ENCODE data around the gene CBY1. TPM values are rescaled to one million over a fixed set of nuclear protein-coding genes. Genes with fewer than 3 reads are reported as not detected.

The CBY1 gene
- 10 to 100 TPM; 40.7 to 60.9 TPM for total RNA-seq
- 40.6 TPM for polyA plus RNA-seq (2013, experiment 1 of 2)
- 40.8 TPM for polyA plus RNA-seq (2013, experiment 2 of 2)
- long read RNA-seq, experiment 1, transcript CBY1-201 (5 exons, 1,133 nt) = major isoform, 16 of 32 reads
- long read RNA-seq, experiment 1, partial matches to known transcripts = 3 of 32 reads
- long read RNA-seq, experiment 1, other reads (novel, unspliced or antisense) = 10 of 32 reads
- long read RNA-seq, experiment 2, transcript CBY1-202 (6 exons, 1,269 nt) = minor isoform, 10 of 76 reads
- long read RNA-seq, experiment 2, transcript CBY1-201 (5 exons, 1,133 nt) = major isoform, 49 of 76 reads
- long read RNA-seq, experiment 2, partial matches to known transcripts = 2 of 76 reads
- long read RNA-seq, experiment 2, other reads (novel, unspliced or antisense) = 11 of 76 reads
- long read RNA-seq, experiment 3, transcript CBY1-201 (5 exons, 1,133 nt) = major isoform, 39 of 57 reads
- long read RNA-seq, experiment 3, transcript CBY1-202 (6 exons, 1,269 nt) = minor isoform, 7 of 57 reads
- long read RNA-seq, experiment 3, partial matches to known transcripts = 1 of 57 reads
- long read RNA-seq, experiment 3, other reads (novel, unspliced or antisense) = 6 of 57 reads
- long read RNA-seq, experiment 4, transcript CBY1-202 (6 exons, 1,269 nt) = minor isoform, 26 of 366 reads
- long read RNA-seq, experiment 4, transcript CBY1-201 (5 exons, 1,133 nt) = major isoform, 173 of 366 reads
- long read RNA-seq, experiment 4, partial matches to known transcripts = 135 of 366 reads
- long read RNA-seq, experiment 4, other reads (novel, unspliced or antisense) = 30 of 366 reads

- Mint-ChIP-seq H3K4me1 (peaks cover 9% of the 10 kb centered on the region), H3K27ac (peak within 1 kb of the TSS; percentile 100), H3K36me3 (ENCODE audit: low read depth) (peaks cover 14% of the 10 kb centered on the region), H3K27me3 (ENCODE audit: insufficient read depth) (no peaks in the 10 kb centered on the region), H3K4me3 (peak within 1 kb of the TSS; percentile 86), H3K9me3 (peaks cover 5% of the 10 kb centered on the region)
- H3K9me3 ChIP-seq (ENCODE audit: control insufficient read depth, low read length) = no peaks in the 10 kb centered on the region
- H3K9ac ChIP-seq (ENCODE audit: extremely low read depth, low read length, poor library complexity, severe bottlenecking) = peak within 1 kb of the TSS; percentile 95
- H3K27me3 ChIP-seq (ENCODE audit: control insufficient read depth, insufficient read depth, low read length, poor library complexity, severe bottlenecking) = no peaks in the 10 kb centered on the region
- H3K4me3 ChIP-seq (ENCODE audit: low read length) = peak within 1 kb of the TSS; percentile 90
- peak; percentile 96 for DNase-seq
- peak within 1 kb of the TSS; percentile 98 for H3K27ac ChIP-seq (ENCODE audit: low read depth, low read length)
- no peak for TF ChIP-seq CTCF (conservative IDR thresholded peaks at IDR 0.05)
- no peaks in the 10 kb centered on the region for H3K36me3 ChIP-seq (ENCODE audit: control insufficient read depth, insufficient read depth, low read length)
- 0% methylated on average over 23 to 66 of the region's 66 CpGs for WGBS, 2 experiments (ENCODE audit: insufficient coverage in 1 of 2, insufficient read length in 1 of 2)
- H3K4me1 ChIP-seq (ENCODE audit: control insufficient read depth, insufficient read depth, low read length) = peaks cover 5% of the 10 kb centered on the region
These were observed at the start of gene CBY1, which contains the start of gene FAM227A for GRCh38 chr22:38656256-38657044. CBY1 (plus strand) TSS chr22:38656638; CDS start chr22:38668055, 11,417 bp downstream. FAM227A (minus strand) TSS chr22:38656392; CDS start chr22:38650168, 6,224 bp downstream.

- Mint-ChIP-seq H3K27ac (no peak overlapping the region), H3K4me3 (no peak overlapping the region), H3K36me3 (ENCODE audit: low read depth) (peaks cover 14% of the 10 kb centered on the region), H3K27me3 (ENCODE audit: insufficient read depth) (no peaks in the 10 kb centered on the region), H3K4me1 (no peaks in the 10 kb centered on the region), H3K9me3 (no peaks in the 10 kb centered on the region)
- Histone ChIP-seq H3K9me3 (ENCODE audit: control insufficient read depth, low read length) (no peaks in the 10 kb centered on the region), H3K4me3 (ENCODE audit: low read length) (no peak overlapping the region), H3K4me1 (ENCODE audit: control insufficient read depth, insufficient read depth, low read length) (peaks cover 3% of the 10 kb centered on the region), H3K27ac (ENCODE audit: low read depth, low read length) (no peak overlapping the region), H3K36me3 (ENCODE audit: control insufficient read depth, insufficient read depth, low read length) (peaks cover 7% of the 10 kb centered on the region), H3K27me3 (ENCODE audit: control insufficient read depth, insufficient read depth, low read length, poor library complexity, severe bottlenecking) (no peaks in the 10 kb centered on the region), H3K9ac (ENCODE audit: extremely low read depth, low read length, poor library complexity, severe bottlenecking) (no peak overlapping the region)
- no peak for TF ChIP-seq CTCF (conservative IDR thresholded peaks at IDR 0.05)
- DNase-seq = no peak
- WGBS, 2 experiments (ENCODE audit: insufficient coverage in 1 of 2, insufficient read length in 1 of 2) = 86 to 100% methylated on average over 2 to 3 of the region's 3 CpGs
These were observed 48.8 kb upstream of the CBY1 start for GRCh38 chr22:38607680-38608079.
